Psoas muscle (tissue), 8 donors: ENCODE data around the gene CLDN25. TPM values are rescaled to one million over a fixed set of nuclear protein-coding genes. Genes with fewer than 3 reads are reported as not detected.

ENCODE experiments used
- ATAC-seq, 4 donors: fragments of 200-7000 bp; cut with Tn5 transposase; one replicate each; pipeline ENCODE4 v1.9.1; 2020; ENCODE audit warnings: moderate library complexity in 3 of 4, mild to moderate bottlenecking in 2 of 4
- DNase-seq, 2 donors: peaks; one replicate each; pipeline ENCODE4 v3.0.0-alpha.2; 2020
- H3K27ac ChIP-seq: fragments of 200-600 bp; one replicate; pipeline ENCODE4 v1.8.0; 2022
- H3K27me3 ChIP-seq, 3 donors: fragments of 200-600 bp in 1 of 3; one replicate each; pipeline versions ENCODE4 v1.6.1 to v1.8.0; 2013 to 2022; ENCODE audit warnings: low read length in 2 of 3, mild to moderate bottlenecking in 2 of 3, moderate library complexity in 1 of 3; ENCODE audit not compliant: insufficient read depth in 3 of 3
- H3K36me3 ChIP-seq, 2 donors: fragments of 200-600 bp in 1 of 2; one replicate each; pipeline versions ENCODE4 v1.6.1 to v1.8.0; 2013 to 2022; ENCODE audit warnings: low read depth in 1 of 2, mild to moderate bottlenecking in 1 of 2, moderate library complexity in 1 of 2; ENCODE audit not compliant: insufficient read depth in 1 of 2
- H3K4me1 ChIP-seq: fragments of 200-600 bp; one replicate; pipeline ENCODE4 v1.8.0; 2022
- H3K4me3 ChIP-seq: fragments of 200-600 bp; one replicate; pipeline ENCODE4 v1.8.0; 2022; ENCODE audit warnings: mild to moderate bottlenecking
- H3K9me3 ChIP-seq: fragments of 200-600 bp; one replicate; pipeline ENCODE4 v1.8.0; 2022
- CTCF ChIP-seq: fragments of 200-600 bp; IDR thresholded peaks from one replicate; pipeline ENCODE4 v1.8.0; 2022; ENCODE audit warnings: antibody characterized with exemption
- WGBS, 3 donors: extraction: QIAGEN DNeasy Blood & Tissue Kit; methylation state at CpG; one replicate each; pipeline versions ENCODE4 v1.1.6 to v1.1.7; 2013; 5-methylcytosine and 5-hydroxymethylcytosine counted together
- intact Hi-C, 2 donors: fragments of 100-400 bp; cut with DNase I; formaldehyde crosslinking; loops; one replicate each; pipeline versions ENCODE4 v1.11.0 to v1.14.2; 2022
- polyA plus RNA-seq, 3 donors: library from polyadenylated mRNA; stranded (reverse); fragments of 200-250 nt; gene quantifications; one replicate each; pipeline ENCODE4 v1.2.3, GENCODE V29; 2013
- total RNA-seq, 4 donors: library from RNA; stranded (reverse); fragmentation: NEBNext Ultra II Directional in 2 of 4; extraction: Animal tissue kit (Norgen Biotek cat#: 25700) in 2 of 4; gene quantifications; one replicate each; pipeline versions ENCODE4 v1.2.1 to v1.2.4, GENCODE V29; 2021 to 2023
- donor health status: healthy with polysubstance abuse.
- donor health status: DM: no; HTN: no; CAD: no; lungs with moderate emphysema.
- donor health status: Bipolar disorder and iron deficiency.
- donor health status: healthy.
- donor health status: DM: yes; HTN: yes; CAD: no.
- donor health status: DM: no; HTN: no; CAD: no.
- donor health status: DM: no; HTN: no; CAD: no.
- donor health status: DM: yes; HTN: yes; CAD: no.

CLDN25 gene
- total and polyA plus RNA-seq, 7 donors, result not detected

GRCh38 chr11:113773092-113773415, 6.5 kb upstream of the CLDN25 start:
- Histone ChIP-seq H3K27me3 (no peaks in the 10 kb centered on the region), H3K36me3 (peaks cover 2 to 31% of the 10 kb centered on the region in 2 donors), H3K9me3 (no peaks in the 10 kb centered on the region), H3K27ac (peak overlapping the region; percentile 83), H3K4me3 (peak overlapping the region; percentile 75), H3K4me1 (peaks cover 12% of the 10 kb centered on the region)
- ATAC-seq (peak; percentile 22 to 38 (median 32)), DNase-seq (no peak)
- intact Hi-C loops, result no loop called here
- WGBS, 3 donors, result 0 to 1% (median 0%) methylated on average over 10 of the region's 10 CpGs
- TF ChIP-seq CTCF, result no peak

- Histone ChIP-seq H3K4me3 (peak within 1 kb of the TSS; percentile 75), H3K27ac (peak within 1 kb of the TSS; percentile 83), H3K9me3 (no peaks in the 10 kb centered on the region), H3K36me3 (peaks cover 2 to 26% of the 10 kb centered on the region in 2 donors), H3K4me1 (peaks cover 14% of the 10 kb centered on the region), H3K27me3 (no peaks in the 10 kb centered on the region)
- WGBS, 3 donors, result 0 to 1% (median 1%) methylated on average over 46 of the region's 46 CpGs
- TF ChIP-seq CTCF, result peak; percentile 77
- DNase-seq (peak; percentile 99), ATAC-seq (peak; percentile 92 to 97 (median 94))
- intact Hi-C loops, result no loop called here
Measured at GRCh38 chr11:113773416-113774173, 6.0 kb upstream of the CLDN25 start, which contains the start of gene ZW10. TSS of gene ZW10 (minus strand) at chr11:113773692. CDS start at chr11:113773666, 26 bp downstream.

- Histone ChIP-seq H3K27me3 (no peaks in the 10 kb centered on the region), H3K36me3 (peaks cover 2 to 20% of the 10 kb centered on the region in 2 donors), H3K4me1 (peaks cover 19% of the 10 kb centered on the region), H3K4me3 (peak overlapping the region; percentile 75), H3K9me3 (no peaks in the 10 kb centered on the region), H3K27ac (peak overlapping the region; percentile 83)
- intact Hi-C loops, result no loop called here
- TF ChIP-seq CTCF, result no peak
- 0% methylated on average over 1 of the region's 1 CpG for WGBS, 3 donors
- DNase-seq (no peak), ATAC-seq (no peak)
Measured at GRCh38 chr11:113774174-113774503, 5.5 kb upstream of the CLDN25 start.

GRCh38 chr11:113778111-113778910, 1.3 kb upstream of the CLDN25 start:
- Histone ChIP-seq H3K4me3 (peak overlapping the region; percentile 18), H3K9me3 (no peaks in the 10 kb centered on the region)
- ATAC-seq, result peak; percentile 58 to 81 (median 74)

More at GRCh38 chr11:113778111-113778910, 1.3 kb upstream of the CLDN25 start:
- TF ChIP-seq CTCF, result peak; percentile 4
- peak; percentile 21 to 76 for DNase-seq
- peak overlapping the region; percentile 84 for H3K27ac ChIP-seq
- H3K27me3 ChIP-seq, result no peaks in the 10 kb centered on the region
- intact Hi-C loops, result no loop called here
- 30 to 33% (median 32%) methylated on average over 11 of the region's 11 CpGs for WGBS, 3 donors
- no peaks in the 10 kb centered on the region for H3K36me3 ChIP-seq
- peaks cover 10% of the 10 kb centered on the region for H3K4me1 ChIP-seq
